Measurements from ENCODE around the gene GNG3. TPM values are rescaled to one million over a fixed set of nuclear protein-coding genes. Genes with fewer than 3 reads are reported as not detected.
"Not testable (repeated sequence)": the region's sequence is repeated elsewhere in the genome, so short reads cannot be mapped to it uniquely, and the experiment has no call there.

Gene GNG3
- total RNA-seq, 1 donor = not detected

DNA sequence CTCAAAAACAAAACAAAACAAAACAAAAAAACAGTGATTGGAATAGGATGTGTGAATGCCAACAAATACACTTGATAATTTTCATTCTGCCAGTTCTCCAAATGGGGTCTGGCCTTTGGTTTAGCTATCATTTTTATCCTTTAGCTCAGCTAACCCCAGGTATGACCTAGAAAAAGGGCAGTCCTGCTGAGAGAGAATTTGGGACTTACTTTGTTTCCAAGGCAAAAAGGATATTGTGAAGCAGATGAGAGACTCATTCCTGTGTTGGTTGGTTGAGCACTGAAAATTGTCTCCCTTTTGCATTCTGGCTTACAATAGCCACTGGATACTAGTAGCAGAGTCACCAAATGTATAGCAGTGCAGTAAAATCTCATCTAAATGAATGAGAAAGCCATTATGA is 29.7 kb downstream of the GNG3 start:
- Histone ChIP-seq H3K4me3 (ENCODE audit: insufficient read depth, low read length) (no peak overlapping the region), H3K4me1 (ENCODE audit: insufficient read depth, low read length) (no peaks in the 10 kb centered on the region), H3K27me3 (ENCODE audit: insufficient read depth, low read length) (no peaks in the 10 kb centered on the region), H3K4me2 (ENCODE audit: insufficient read depth, low read length) (no peak overlapping the region), H3K79me2 (ENCODE audit: insufficient read depth, low read length) (peaks cover 26% of the 10 kb centered on the region), H3K9me3 (ENCODE audit: low read depth, low read length) (no peaks in the 10 kb centered on the region), H4K20me1 (ENCODE audit: insufficient read depth, low read length) (peaks cover 3% of the 10 kb centered on the region), H3K36me3 (ENCODE audit: insufficient read depth, low read length) (peaks cover 62% of the 10 kb centered on the region), H3K27ac (ENCODE audit: low read depth, low read length) (no peak overlapping the region), H2AFZ (ENCODE audit: low read length) (no peak overlapping the region)
- TF ChIP-seq, protein P1, sequence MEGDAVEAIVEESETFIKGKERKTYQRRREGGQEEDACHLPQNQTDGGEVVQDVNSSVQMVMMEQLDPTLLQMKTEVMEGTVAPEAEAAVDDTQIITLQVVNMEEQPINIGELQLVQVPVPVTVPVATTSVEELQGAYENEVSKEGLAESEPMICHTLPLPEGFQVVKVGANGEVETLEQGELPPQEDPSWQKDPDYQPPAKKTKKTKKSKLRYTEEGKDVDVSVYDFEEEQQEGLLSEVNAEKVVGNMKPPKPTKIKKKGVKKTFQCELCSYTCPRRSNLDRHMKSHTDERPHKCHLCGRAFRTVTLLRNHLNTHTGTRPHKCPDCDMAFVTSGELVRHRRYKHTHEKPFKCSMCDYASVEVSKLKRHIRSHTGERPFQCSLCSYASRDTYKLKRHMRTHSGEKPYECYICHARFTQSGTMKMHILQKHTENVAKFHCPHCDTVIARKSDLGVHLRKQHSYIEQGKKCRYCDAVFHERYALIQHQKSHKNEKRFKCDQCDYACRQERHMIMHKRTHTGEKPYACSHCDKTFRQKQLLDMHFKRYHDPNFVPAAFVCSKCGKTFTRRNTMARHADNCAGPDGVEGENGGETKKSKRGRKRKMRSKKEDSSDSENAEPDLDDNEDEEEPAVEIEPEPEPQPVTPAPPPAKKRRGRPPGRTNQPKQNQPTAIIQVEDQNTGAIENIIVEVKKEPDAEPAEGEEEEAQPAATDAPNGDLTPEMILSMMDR (IDR thresholded peaks at IDR 0.05; ENCODE audit: extremely low read depth, low read depth, low read length) = no peak
- DNase-seq (ENCODE audit: insufficient read length, low spot score, missing footprints) = no peak

DNA sequence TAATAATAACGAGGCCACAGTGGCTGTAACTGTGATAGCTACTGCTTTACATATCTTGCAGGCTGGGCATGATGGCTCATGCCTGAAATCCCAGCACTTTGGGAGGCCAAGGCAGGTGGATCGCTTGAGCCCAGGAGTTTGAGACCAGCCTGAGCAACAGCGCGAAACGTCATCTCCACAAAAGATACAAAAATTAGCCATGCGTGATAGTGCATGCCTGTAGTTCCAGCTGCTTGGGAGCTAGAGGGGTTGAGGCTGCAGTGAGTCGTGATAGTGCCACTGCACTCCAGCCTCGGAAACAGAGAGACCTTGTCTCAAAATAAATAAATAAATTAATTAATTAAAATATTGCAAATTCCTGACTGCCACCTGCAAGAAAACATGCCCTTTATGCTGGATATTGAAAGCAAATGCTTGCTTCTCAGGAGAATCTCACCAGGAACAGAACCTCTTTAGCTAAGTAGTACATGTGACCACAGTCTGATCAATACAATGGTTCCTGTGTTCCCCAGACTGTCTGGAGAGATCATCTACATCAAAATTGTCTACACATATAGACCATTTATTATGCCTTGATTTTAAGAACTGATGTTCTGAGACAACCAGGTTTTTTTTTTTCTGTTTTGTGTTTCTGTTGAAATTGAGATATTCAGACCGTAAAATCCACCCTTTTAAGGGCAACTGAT is 40.1 kb downstream of the GNG3 start:
- peaks cover 12% of the 10 kb centered on the region for H3K79me2 ChIP-seq (ENCODE audit: insufficient read depth, low read length)
- no peaks in the 10 kb centered on the region for H3K27me3 ChIP-seq (ENCODE audit: insufficient read depth, low read length)
- TF ChIP-seq, protein P1 (IDR thresholded peaks at IDR 0.05; ENCODE audit: extremely low read depth, low read depth, low read length) = no peak
- no peak for DNase-seq (ENCODE audit: insufficient read length, low spot score, missing footprints)
- H4K20me1 ChIP-seq (ENCODE audit: insufficient read depth, low read length) = no peaks in the 10 kb centered on the region
- H3K27ac ChIP-seq (ENCODE audit: low read depth, low read length) = no peak overlapping the region
- H3K9me3 ChIP-seq (ENCODE audit: low read depth, low read length) = no peaks in the 10 kb centered on the region
- no peak overlapping the region for H2AFZ ChIP-seq (ENCODE audit: low read length)
- H3K36me3 ChIP-seq (ENCODE audit: insufficient read depth, low read length) = peaks cover 8% of the 10 kb centered on the region
- H3K4me3 ChIP-seq (ENCODE audit: insufficient read depth, low read length) = no peak overlapping the region
- H3K4me1 ChIP-seq (ENCODE audit: insufficient read depth, low read length) = no peaks in the 10 kb centered on the region
- H3K4me2 ChIP-seq (ENCODE audit: insufficient read depth, low read length) = no peak overlapping the region

DNA sequence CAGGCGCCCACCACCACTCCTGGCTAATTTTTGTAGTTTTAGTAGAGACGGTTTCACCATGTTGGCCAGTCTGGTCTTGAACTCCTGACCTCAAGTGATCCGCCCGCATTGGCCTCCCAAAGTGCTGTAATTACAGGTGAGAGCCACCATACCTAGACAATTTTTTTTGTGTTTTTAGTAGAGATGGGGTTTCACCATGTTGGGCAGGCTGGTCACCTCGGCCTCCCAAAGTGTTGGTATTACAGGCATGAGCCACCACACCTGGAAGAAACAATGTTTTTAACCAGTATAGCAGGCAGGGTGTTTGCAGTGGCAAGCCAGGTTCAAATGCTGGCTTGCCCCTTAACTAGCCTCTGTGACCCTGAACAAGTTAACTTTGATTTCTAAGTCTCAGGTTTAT is 42.5 kb downstream of the GNG3 start:
- H3K4me3 ChIP-seq (ENCODE audit: insufficient read depth, low read length); H3K27me3 ChIP-seq (ENCODE audit: insufficient read depth, low read length); H3K27ac ChIP-seq (ENCODE audit: low read depth, low read length); H3K9me3 ChIP-seq (ENCODE audit: low read depth, low read length); DNase-seq (ENCODE audit: insufficient read length, low spot score, missing footprints); H2AFZ ChIP-seq (ENCODE audit: low read length); H3K4me1 ChIP-seq (ENCODE audit: insufficient read depth, low read length); H4K20me1 ChIP-seq (ENCODE audit: insufficient read depth, low read length); H3K4me2 ChIP-seq (ENCODE audit: insufficient read depth, low read length); H3K36me3 ChIP-seq (ENCODE audit: insufficient read depth, low read length): not testable (repeated sequence)
- H3K79me2 ChIP-seq (ENCODE audit: insufficient read depth, low read length) = peaks cover 22% of the 10 kb centered on the region

DNA sequence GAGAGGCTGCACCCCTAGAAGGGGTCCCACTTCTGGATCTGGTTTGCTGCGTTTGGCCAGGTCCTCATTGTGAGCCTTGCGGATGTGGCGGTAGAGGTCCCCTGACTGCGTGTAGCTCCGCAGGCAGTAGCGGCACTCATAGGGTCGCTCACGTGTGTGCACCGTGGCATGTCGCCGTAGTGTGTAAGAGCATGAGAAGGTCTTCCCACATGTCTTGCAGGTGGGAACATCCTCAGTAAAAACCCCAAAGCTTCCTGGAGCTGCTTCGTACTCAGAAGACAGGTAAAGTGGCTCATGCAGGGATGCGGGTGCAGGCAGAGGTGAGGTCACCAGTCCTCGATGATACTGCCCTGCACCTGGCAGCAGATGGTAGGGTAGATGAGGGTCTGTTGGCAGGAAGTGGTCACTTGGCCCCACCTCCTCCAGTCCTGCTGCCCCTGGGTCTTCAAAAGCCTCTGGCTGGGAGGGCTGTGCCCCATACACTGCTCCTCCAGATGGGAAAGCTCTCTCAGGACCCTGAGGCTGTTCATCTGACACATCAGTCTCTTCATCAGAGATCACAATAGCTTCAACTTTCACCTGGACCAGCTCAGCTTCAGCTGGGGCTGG is 44.8 kb downstream of the GNG3 start:
- peaks cover 3% of the 10 kb centered on the region for H3K4me1 ChIP-seq (ENCODE audit: insufficient read depth, low read length)
- H3K4me2 ChIP-seq (ENCODE audit: insufficient read depth, low read length) = no peak overlapping the region
- no peaks in the 10 kb centered on the region for H4K20me1 ChIP-seq (ENCODE audit: insufficient read depth, low read length)
- peaks cover 8% of the 10 kb centered on the region for H3K36me3 ChIP-seq (ENCODE audit: insufficient read depth, low read length)
- H3K9me3 ChIP-seq (ENCODE audit: low read depth, low read length) = no peaks in the 10 kb centered on the region
- H3K79me2 ChIP-seq (ENCODE audit: insufficient read depth, low read length) = peaks cover 22% of the 10 kb centered on the region
- TF ChIP-seq, protein P1 (IDR thresholded peaks at IDR 0.05; ENCODE audit: extremely low read depth, low read depth, low read length) = no peak
- no peaks in the 10 kb centered on the region for H3K27me3 ChIP-seq (ENCODE audit: insufficient read depth, low read length)
- no peak overlapping the region for H2AFZ ChIP-seq (ENCODE audit: low read length)
- no peak overlapping the region for H3K27ac ChIP-seq (ENCODE audit: low read depth, low read length)
- no peak for DNase-seq (ENCODE audit: insufficient read length, low spot score, missing footprints)
- no peak overlapping the region for H3K4me3 ChIP-seq (ENCODE audit: insufficient read depth, low read length)

Measured in osteoblast (primary cell).